Measurements from ENCODE around the gene TMEM95. TPM values are rescaled to one million over a fixed set of nuclear protein-coding genes. Genes with fewer than 3 reads are reported as not detected.

Gene TMEM95
- total RNA-seq, 1 experiment from 2014 or later: not detected

DNA sequence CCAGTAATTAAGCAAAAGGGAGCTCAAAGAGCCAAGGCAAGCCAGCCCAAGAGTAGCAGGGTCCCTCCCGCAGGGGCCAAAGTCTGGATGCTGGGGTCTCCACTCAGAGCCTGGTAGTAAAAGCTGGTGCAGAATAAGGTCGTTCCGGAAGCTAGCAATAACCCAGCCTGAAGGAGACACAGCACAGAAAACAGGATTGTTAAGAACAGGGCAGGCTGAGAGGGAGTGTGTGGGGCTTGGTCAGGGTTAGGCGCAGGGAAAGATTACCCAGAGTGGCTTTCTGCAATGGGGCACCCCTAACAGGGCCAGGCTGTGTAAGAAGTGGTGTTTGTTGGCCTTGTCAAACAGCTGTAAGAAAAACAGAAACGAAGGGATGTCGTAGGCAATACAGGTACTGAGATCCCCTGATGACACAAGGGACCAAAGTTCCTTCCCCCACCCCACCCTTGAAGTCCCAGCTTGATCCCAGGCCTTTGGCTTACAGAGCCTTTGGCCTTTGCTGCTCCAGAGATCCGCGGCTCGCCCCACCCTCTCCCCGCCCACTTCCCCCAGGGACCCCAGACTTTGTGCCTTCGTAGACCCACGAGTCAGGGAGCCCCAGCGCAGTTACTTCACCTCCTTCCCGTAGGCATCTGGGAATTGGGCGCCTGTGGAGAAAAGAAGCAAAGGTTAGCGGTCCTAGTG is 48.2 kb downstream of the TMEM95 start:
- Histone ChIP-seq H3K9ac (ENCODE audit: low read length) (peak overlapping the region; percentile 69), H4K20me1 (ENCODE audit: insufficient read depth) (no peaks in the 10 kb centered on the region), H3K4me2 (ENCODE audit: low read length) (peak overlapping the region; percentile 81), H3K9me3 (ENCODE audit: control insufficient read depth in 1 of 2, insufficient read depth in 1 of 2, low read depth in 1 of 2, low read length in 2 of 2) (no peaks in the 10 kb centered on the region), H3K27ac (ENCODE audit: low read depth, low read length) (peak overlapping the region; percentile 70), H3K36me3 (ENCODE audit: control insufficient read depth in 1 of 2, insufficient read depth in 2 of 2, low read length in 2 of 2) (no peaks in the 10 kb centered on the region), H2AFZ (ENCODE audit: low read depth, low read length, poor library complexity, severe bottlenecking) (no peak overlapping the region), H3K4me1 (ENCODE audit: control insufficient read depth in 1 of 2, insufficient read depth in 2 of 2, low read length in 2 of 2) (peaks cover 33 to 48% of the 10 kb centered on the region in 2 experiments), H3K9me2 (ENCODE audit: insufficient read depth) (no peaks in the 10 kb centered on the region), H3K79me2 (ENCODE audit: insufficient read depth, low read length) (peaks cover 8% of the 10 kb centered on the region), H3K27me3 (ENCODE audit: insufficient read depth, low read length) (no peaks in the 10 kb centered on the region), H3K4me3 (replicated peaks in 1 of 2; ENCODE audit: low read depth in 1 of 2, low read length in 2 of 2) (peak overlapping the region; percentile 61 to 83)
- POLR2A ChIA-PET: interaction anchor here (0.6 to 2.3 kb wide), 21 partner anchors 9 to 742 kb away, joined by 3 to 33 read pairs (median 3); partner anchors contain the start of genes ACAP1, MPDU1, PLSCR3 and POLR2A
- TSS peak; percentile 88 for BruUV-seq (replicated peaks)
- DNase-seq (ENCODE audit: low read depth, low spot score) (no peak), ATAC-seq (peak; percentile 6)
- peak; percentile 71; the same call in 1 of the 2 replicates for TF ChIP-seq SIN3A (IDR thresholded peaks at IDR 0.05; ENCODE audit: low read depth)
- no peak for TF ChIP-seq CBX3 (IDR thresholded peaks at IDR 0.05; ENCODE audit: low read depth)
- RAD21 ChIA-PET (ENCODE audit: low non-redundant PET in 1 of 2, low total read pairs in 2 of 2, uncharacterized antibody in 2 of 2, unreplicated experiment in 2 of 2): interaction anchor here in 1 of 2 experiments (0.5 to 1.3 kb wide), 3 partner anchors 47 to 74 kb away, joined by 3 to 4 read pairs (median 3); partner anchors contain the start of gene NEURL4
- CTCF ChIA-PET: interaction anchor here (0.9 to 1.4 kb wide), 5 partner anchors 9 to 47 kb away, joined by 3 to 20 read pairs (median 5); partner anchors contain the start of genes PLSCR3, TMEM102 and TNK1
- intact Hi-C loops (cut with micrococcal nuclease): no loop called here

DNA sequence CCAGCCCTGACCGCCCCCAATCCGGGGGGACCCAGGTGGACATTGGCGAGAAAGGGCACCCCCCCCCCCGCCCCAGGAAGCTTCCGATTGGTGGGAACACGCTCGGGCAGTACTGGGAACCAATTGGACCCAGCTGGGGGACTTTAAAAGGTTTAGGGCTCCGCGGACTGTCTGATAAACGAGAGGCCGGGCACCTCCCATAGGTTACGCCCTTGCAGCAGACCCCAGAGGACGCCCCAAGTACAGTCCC is 48.7 kb downstream of the TMEM95 start:
- H3K9ac ChIP-seq (ENCODE audit: low read length): peak overlapping the region; percentile 69
- ChIA-PET RAD21 (ENCODE audit: low non-redundant PET in 1 of 2, low total read pairs in 2 of 2, uncharacterized antibody in 2 of 2, unreplicated experiment in 2 of 2) (interaction anchor here (1.1 to 1.3 kb wide), 3 partner anchors 9 to 74 kb away, joined by 3 read pairs; partner anchors contain the start of genes NEURL4 (in 1 of the 2) and PLSCR3 (in 1 of the 2)), CTCF (interaction anchor here (0.6 to 1.4 kb wide), 9 partner anchors 10 to 438 kb away, joined by 3 to 20 read pairs (median 4); partner anchors contain the start of genes PLSCR3, TMEM102, TMEM95 and TNK1), POLR2A (interaction anchor here (0.6 to 2.3 kb wide), 30 partner anchors 9 to 742 kb away, joined by 3 to 33 read pairs (median 4); partner anchors contain the start of genes ACAP1, MPDU1, NAA38 and NEURL4)
- BruUV-seq (replicated peaks): no TSS peak
- H3K27me3 ChIP-seq (ENCODE audit: insufficient read depth, low read length): no peaks in the 10 kb centered on the region
- no peak overlapping the region for H2AFZ ChIP-seq (ENCODE audit: low read depth, low read length, poor library complexity, severe bottlenecking)
- no peaks in the 10 kb centered on the region for H3K36me3 ChIP-seq (ENCODE audit: control insufficient read depth in 1 of 2, insufficient read depth in 2 of 2, low read length in 2 of 2)
- H3K9me2 ChIP-seq (ENCODE audit: insufficient read depth): no peaks in the 10 kb centered on the region
- H3K4me1 ChIP-seq (ENCODE audit: control insufficient read depth in 1 of 2, insufficient read depth in 2 of 2, low read length in 2 of 2): peaks cover 33 to 48% of the 10 kb centered on the region in 2 experiments
- H3K4me2 ChIP-seq (ENCODE audit: low read length): peak overlapping the region; percentile 81
- TF ChIP-seq ZFX (IDR thresholded peaks at IDR 0.05) (peak; percentile 28; the same call in 1 of the 2 replicates), CEBPB (IDR thresholded peaks at IDR 0.05; ENCODE audit: low read depth) (no peak), ZNF274 (IDR thresholded peaks at IDR 0.05; ENCODE audit: low read depth, low read length) (no peak)
- intact Hi-C loops (cut with micrococcal nuclease): no loop called here
- H3K4me3 ChIP-seq (replicated peaks in 1 of 2; ENCODE audit: low read depth in 1 of 2, low read length in 2 of 2): peak overlapping the region; percentile 61 to 83
- peak; percentile 58 for ATAC-seq
- no peaks in the 10 kb centered on the region for H4K20me1 ChIP-seq (ENCODE audit: insufficient read depth)
- H3K79me2 ChIP-seq (ENCODE audit: insufficient read depth, low read length): peaks cover 8% of the 10 kb centered on the region
- peak; percentile 62 for DNase-seq (ENCODE audit: low read depth, low spot score)
- H3K27ac ChIP-seq (ENCODE audit: low read depth, low read length): peak overlapping the region; percentile 70
- H3K9me3 ChIP-seq (ENCODE audit: control insufficient read depth in 1 of 2, insufficient read depth in 1 of 2, low read depth in 1 of 2, low read length in 2 of 2): no peaks in the 10 kb centered on the region
